Activated CD4-positive, alpha-beta T cell treated with anti-CD3 and anti-CD28 coated beads for 1 hour (primary cell): ENCODE results near the gene SLC22A16.

Experiments
- DNase-seq: peaks from one replicate; pipeline ENCODE4 v3.0.0-alpha.2; 2020

The SLC22A16 gene

GRCh38 chr6:110446405-110446804 is 30.0 kb downstream of the SLC22A16 start:
- DNase-seq, result no peak

- no peak for DNase-seq
Measured at GRCh38 chr6:110440026-110440425, 36.4 kb downstream of the SLC22A16 start.

- DNase-seq, result no peak
Measured at GRCh38 chr6:110439356-110439755, 37.1 kb downstream of the SLC22A16 start.

- DNase-seq, result no peak
Measured at GRCh38 chr6:110434961-110435602, 41.3 kb downstream of the SLC22A16 start.

- no peak for DNase-seq
Measured at GRCh38 chr6:110432285-110432900, 44.0 kb downstream of the SLC22A16 start.

- no peak for DNase-seq
Measured at GRCh38 chr6:110430741-110431140, 45.7 kb downstream of the SLC22A16 start.

GRCh38 chr6:110430236-110430635 is 46.2 kb downstream of the SLC22A16 start:
- no peak for DNase-seq

- DNase-seq, result no peak
Measured at GRCh38 chr6:110428153-110428552, 48.3 kb downstream of the SLC22A16 start.

- no peak for DNase-seq
Measured at GRCh38 chr6:110425816-110426215, 50.6 kb downstream of the SLC22A16 start.

- no peak for DNase-seq
Measured at GRCh38 chr6:110422444-110422822, 54.0 kb downstream of the SLC22A16 start.

- DNase-seq, result no peak
Measured at GRCh38 chr6:110421749-110422443, 54.5 kb downstream of the SLC22A16 start.

- DNase-seq, result no peak
Measured at GRCh38 chr6:110419028-110419739, 57.2 kb downstream of the SLC22A16 start.

- DNase-seq, result no peak
Measured at GRCh38 chr6:110418594-110418993, 57.8 kb downstream of the SLC22A16 start.

- no peak for DNase-seq
Measured at GRCh38 chr6:110415086-110415916, 61.1 kb downstream of the SLC22A16 start, which contains the start of gene DDO. Gene DDO, minus strand, starts transcription at chr6:110415575. Its CDS starts 2,113 bp downstream, at chr6:110413462.

GRCh38 chr6:110414669-110415068 is 61.7 kb downstream of the SLC22A16 start:
- no peak for DNase-seq

GRCh38 chr6:110412360-110412759 is 64.1 kb downstream of the SLC22A16 start:
- DNase-seq, result no peak

- no peak for DNase-seq
Measured at GRCh38 chr6:110410511-110410910, 65.9 kb downstream of the SLC22A16 start.

- DNase-seq, result no peak
Measured at GRCh38 chr6:110409794-110410193, 66.6 kb downstream of the SLC22A16 start.

- DNase-seq, result no peak
Measured at GRCh38 chr6:110408901-110409300, 67.5 kb downstream of the SLC22A16 start.

GRCh38 chr6:110404607-110405006 is 71.8 kb downstream of the SLC22A16 start:
- DNase-seq, result no peak

GRCh38 chr6:110401585-110402176 is 74.7 kb downstream of the SLC22A16 start:
- no peak for DNase-seq

GRCh38 chr6:110400208-110400607 is 76.2 kb downstream of the SLC22A16 start:
- no peak for DNase-seq
